Stimulated activated CD8-positive, alpha-beta memory T cell treated with anti-CD3 and anti-CD28 coated beads, Interleukin-4, amount 100 ng/mL, for 1 hour (primary cell): Measurements from ENCODE around the gene ADGRL2.
"Not testable (repeated sequence)": the region's sequence is repeated elsewhere in the genome, so short reads cannot be mapped to it uniquely, and the experiment has no call there.

Source experiments
- DNase-seq, 2 donors: peaks; one replicate each; pipeline ENCODE4 v3.0.0-alpha.2; 2020; ENCODE audit warnings: low read depth in 2 of 2, low spot score in 1 of 2

The ADGRL2 gene

DNA sequence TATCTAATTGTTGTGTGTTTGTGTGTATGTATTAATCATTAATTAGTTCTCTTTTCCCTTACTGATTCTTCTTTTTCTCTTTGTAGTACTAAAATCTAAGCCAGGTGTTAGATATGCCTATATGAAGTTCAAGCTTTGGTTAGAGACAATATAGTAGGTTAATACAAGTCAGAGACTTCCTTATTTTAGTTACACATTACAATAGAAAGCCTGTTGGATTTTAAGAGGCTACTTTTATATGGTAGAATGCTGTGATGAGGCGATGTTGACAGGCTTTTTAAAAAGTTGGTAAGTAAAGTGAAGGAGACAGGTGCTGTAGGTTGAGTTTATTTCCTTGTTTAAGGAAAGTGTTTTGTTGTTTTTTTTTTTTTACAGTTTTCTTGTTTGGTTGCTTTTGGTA is 45.9 kb downstream of the ADGRL2 start:
- DNase-seq: no peak

DNA sequence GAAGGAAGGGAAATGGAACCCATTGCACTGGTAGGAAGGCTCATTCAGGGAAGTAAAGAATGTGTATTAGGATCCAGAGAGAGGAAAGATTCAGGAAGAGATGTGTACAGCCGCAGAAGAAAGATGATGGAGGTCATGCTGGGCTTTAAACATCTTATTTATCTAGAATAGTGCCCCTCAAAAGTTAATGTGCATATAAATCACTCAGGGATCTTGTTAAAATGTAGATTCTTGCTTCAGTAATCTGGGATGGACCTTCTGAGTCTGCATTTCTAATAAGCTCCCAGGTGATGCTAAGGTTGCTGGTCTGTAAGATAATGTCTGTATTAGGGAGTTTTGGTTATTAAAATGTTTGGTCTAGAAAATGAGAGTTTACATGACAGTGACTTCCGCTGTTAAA is 46.3 kb downstream of the ADGRL2 start:
- DNase-seq: no peak

DNA sequence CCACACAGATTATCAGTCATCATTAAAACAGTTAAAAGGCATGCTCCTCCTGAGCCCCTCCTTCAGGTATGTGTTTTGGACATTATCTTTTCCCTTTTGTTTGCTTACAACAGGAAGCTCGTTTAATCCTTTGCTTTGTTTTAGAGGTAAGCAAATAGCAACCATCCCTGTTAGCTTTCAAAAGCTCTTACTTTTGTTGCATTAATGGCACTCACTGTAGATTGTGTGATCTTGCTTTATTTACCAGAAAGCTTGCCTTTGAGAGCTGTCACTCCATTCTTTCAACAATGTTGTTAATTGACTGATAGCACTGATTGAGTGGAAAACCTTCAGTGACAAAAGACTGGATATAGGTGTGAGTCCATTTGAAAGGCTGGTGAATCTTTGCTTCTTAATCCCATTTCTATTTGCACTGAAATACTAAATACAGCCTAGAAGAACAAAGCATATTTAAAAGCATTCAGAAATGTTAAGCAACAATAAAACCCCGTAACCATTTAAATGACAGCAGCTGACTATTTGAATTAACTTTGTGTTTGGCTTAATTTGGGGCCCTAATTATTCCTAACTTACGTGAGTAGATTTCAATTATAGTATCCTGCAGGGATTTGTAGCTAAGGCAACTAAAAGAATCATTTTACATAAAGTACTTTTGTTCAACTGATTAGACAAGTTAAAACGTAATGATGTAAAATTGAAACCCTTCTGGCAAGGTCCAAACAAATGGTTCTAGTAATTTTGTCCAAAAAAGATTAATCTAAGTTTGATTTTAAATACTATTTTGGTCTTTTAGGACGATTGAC is 48.3 kb downstream of the ADGRL2 start:
- no peak for DNase-seq

GRCh38 chr1:81850031-81850430 is 49.3 kb downstream of the ADGRL2 start:
- no peak for DNase-seq

GRCh38 chr1:81850495-81850894 is 49.8 kb downstream of the ADGRL2 start:
- DNase-seq: no peak

DNA sequence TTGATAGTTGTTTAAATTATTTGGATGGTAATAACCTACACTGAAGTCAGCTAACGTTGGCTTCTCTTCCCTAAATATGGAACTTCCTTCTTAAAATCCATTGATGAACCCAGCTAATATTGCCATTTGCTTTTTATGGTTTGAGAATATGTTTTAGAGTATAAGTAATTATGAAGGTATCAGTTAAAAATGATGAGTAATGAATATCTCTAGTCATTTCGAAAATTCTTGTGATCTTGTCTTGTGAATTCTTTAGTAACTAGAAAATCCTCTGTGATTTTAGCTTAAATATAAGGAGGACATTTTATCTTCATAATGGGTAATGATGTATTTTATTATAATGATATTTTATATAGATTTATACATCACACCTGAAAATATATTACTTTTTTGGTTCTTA is 50.5 kb downstream of the ADGRL2 start:
- no peak for DNase-seq

DNA sequence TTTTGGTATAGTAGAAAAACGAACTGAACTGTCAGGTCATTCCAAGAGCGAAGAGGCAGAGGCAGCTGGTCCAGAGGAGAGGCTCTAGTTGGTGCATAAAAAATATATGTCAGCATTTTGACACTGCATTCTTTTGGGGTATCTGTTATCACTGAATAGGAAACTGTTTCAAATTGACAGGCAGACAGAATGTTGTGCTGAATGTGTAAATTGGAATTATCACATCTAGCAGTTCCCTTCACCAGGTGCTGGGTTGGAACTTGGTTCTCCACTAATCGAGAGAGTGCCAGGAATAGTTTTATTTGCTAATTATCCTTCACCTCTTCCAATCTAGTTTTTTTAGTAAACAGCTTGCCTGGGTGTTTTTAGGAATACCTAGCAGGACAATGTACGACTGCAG is 52.2 kb downstream of the ADGRL2 start:
- DNase-seq: no peak

GRCh38 chr1:81867235-81867634 is 66.5 kb downstream of the ADGRL2 start:
- no peak for DNase-seq

- no peak for DNase-seq
These were observed 68.6 kb downstream of the ADGRL2 start for GRCh38 chr1:81869307-81869706.

DNA sequence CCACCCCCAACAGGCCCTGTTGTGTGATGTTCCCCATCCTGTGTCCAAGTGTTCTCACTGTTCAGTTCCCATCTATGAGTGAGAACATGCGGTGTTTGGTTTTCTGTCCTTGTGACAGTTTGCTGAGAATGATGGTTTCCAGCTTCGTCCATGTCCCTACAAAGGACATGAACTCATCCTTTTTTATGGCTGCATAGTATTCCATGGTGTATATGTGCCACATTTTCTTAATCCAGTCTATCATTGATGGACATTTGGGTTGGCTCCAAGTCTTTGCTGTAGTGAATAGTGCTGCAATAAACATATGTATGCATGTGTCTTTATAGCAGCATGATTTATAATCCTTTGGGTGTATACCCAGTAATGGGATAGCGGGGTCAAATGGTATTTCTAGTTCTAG is 70.4 kb downstream of the ADGRL2 start:
- DNase-seq: not testable (repeated sequence)

DNA sequence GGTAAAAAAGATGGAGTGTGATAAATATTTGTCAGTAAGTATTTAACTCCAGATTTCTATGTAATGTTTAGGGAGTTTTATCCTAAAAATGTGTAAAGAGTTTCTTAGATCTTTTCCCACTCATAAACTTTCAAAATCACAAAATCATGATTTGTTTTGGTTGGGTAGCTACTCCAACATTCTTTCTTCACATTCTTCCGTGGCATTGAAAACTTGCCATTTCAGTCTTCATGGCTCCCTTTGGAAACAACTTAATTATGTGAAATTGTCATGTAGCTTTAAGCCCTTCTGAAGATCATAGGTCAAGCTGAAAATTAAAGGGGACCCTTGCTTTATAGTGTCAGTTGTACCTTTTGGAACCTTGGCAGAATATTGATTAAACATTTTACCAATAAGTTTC is 73.2 kb downstream of the ADGRL2 start:
- no peak for DNase-seq

- DNase-seq: no peak
These were observed 73.7 kb downstream of the ADGRL2 start for GRCh38 chr1:81874461-81874860.

DNA sequence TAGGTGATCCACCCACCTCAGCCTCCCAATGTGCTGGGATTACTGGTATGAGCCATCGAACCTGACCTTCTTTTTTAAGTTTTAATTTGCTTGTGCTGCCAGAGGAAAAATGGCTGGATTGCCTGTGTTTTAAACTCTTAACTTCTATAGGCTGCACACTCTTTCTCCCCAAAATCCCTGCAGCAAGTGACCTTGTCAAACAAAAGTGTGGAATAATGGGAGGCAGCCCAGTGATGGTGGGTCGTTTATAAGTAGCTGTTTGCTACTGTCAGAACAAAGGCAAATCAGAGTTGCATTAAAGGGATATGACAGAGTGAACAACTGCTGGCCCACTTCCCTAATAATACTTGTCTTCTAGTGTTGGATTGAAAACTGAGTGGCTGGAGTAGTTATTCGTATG is 74.2 kb downstream of the ADGRL2 start:
- no peak for DNase-seq

DNA sequence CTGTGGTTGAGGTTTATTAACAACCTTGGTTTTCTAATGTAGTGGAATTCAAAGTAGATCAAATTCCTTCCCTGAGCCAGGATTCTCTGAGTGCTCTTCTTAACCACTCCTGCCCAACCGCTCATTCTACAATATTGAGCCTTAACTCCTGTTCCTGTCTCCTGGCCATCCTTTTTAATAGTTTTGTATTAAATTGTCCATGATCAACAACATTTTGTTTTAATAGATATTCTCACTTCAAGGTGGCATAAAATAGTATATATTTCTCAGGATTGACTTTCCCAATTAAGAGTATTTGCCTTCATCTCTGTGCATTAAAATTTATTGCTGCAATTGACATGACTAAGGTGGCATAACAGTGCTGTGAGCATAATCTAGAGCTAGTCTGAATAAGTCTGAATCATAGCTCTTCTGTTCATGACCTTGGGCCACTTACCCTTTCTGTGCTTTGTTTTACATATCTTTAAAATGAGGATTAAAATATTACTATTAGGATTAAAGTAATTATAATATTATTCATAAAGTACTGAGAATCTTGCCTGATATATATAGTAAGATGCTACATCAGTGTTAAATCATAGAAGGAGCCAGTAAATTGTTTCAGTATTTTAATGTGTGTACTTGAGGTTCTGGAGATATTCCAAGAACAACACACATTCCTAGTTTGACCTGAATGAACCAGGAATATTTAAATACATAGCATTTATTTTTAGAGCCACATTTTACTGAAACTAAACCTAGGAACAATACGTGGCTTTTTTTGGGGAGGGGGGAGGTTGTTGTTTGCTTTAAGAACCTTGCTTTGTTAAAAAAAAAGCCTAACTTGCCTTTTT is 76.4 kb downstream of the ADGRL2 start:
- DNase-seq: no peak

GRCh38 chr1:81877940-81878339 is 77.2 kb downstream of the ADGRL2 start:
- no peak for DNase-seq

GRCh38 chr1:81878538-81878937 is 77.8 kb downstream of the ADGRL2 start:
- DNase-seq: no peak

- DNase-seq: no peak
These were observed 80.0 kb downstream of the ADGRL2 start for GRCh38 chr1:81880781-81881180.

DNA sequence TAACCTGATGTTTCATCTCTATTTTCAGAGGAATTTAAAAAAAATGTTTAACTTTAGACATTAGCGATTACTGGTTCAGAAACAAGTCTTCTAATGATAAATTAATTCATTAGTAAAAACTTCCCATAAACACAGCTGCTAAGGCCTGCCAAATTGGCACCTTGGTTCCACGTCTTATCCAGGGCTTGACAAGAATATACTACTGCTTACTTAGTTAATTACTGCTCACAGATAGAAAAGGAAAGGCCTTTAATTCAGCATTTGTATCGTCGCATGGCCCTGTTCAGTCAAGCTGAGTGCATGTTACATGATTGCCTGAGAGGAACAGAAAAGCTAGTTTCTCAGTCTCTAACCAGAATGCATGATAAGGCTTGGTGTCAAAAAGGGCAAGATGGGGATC is 84.6 kb downstream of the ADGRL2 start:
- DNase-seq: no peak

DNA sequence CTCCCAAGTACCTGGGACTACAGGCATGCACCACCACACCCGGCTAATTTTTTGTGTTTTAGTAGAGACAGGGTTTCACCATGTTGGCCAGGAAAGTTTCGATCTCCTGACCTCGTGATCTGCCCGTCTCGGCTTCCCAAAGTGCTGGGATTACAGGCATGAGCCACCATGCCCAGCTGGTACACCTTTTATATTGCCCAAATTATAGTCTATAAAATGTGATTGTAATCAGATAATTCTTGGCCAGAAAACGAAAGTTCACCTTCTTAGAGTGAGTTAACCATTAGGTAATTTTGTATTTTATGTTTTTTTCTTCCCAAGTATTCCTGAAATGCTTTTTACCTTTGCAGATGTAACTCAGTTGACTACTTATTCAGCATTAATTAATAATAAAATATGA is 85.6 kb downstream of the ADGRL2 start:
- DNase-seq: not testable (repeated sequence)

DNA sequence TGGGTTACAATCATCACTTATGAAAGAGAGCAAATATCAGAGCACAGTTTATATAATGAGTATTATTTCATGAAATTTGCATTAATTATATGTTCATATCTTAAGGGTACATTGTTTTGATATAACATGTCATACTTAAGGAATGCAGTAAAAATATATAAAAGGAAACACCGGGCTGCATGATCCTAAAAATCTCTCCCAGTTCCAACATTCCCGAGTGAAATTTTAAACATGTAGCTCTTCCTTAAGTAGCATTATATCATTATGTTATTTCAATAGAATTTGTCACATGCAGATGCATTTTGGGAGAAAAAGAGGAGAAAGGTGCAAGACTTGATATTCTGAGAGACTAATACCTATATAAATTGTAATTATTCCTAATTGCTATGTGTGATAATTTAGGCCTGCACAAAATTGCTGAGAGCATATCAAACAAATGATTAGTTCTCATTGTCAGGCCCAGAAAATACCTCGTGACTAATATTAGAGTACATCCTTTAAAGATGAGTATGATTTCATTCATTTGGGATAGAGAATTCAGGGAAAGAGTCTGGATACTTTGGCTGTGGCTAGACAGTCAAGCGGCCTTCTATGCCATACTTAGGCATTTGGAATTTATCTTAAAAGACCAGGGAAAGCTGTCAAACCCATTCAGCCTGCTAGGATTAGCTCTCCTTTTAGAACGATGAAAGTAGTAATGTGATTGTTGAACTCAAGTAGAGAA is 86.8 kb downstream of the ADGRL2 start:
- DNase-seq: no peak

DNA sequence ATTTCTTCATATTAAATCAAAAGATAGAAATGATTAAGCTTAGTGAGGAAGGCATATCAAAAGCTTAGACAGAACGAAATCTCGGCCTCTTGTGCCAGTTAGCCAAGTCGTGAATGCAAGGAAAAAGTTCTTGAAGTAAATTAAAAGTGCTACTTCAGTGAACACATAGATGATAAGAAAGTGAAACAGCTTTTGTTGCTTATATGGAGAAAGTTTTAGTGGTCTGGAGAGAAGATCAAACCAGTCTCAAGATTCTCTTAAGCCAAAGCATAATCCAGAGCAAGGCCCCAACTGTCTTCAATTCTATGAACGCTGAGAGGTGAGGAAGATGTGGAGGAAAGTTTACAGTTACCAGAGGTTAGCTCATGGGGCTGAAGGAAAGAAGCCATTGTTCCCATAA is 88.4 kb downstream of the ADGRL2 start:
- DNase-seq: no peak

DNA sequence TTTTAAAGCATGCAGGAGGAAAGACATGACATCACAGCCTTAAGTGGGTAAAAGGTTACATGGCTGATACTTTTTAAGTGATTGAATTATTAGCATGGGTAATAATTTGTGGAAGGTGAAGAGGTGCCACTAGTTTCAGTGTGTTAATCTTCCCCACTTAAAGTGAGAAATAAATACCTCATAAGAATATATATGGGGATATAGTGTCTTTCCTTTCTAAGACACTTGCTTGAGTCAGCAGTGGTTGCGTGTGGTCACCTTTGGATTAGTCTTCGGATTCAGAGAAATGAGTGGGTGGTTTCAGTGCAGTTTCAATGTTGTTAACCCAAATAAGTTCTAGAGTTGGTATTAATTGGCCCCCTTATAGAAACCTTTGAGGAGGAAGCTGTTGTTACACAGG is 94.1 kb downstream of the ADGRL2 start:
- no peak for DNase-seq
